HuH-7 (cell line): ENCODE data around the gene MRPS14.
"Not testable (repeated sequence)": the region's sequence is repeated elsewhere in the genome, so short reads cannot be mapped to it uniquely, and the experiment has no call there.

Experiments
- DNase-seq: peaks from one replicate; pipeline ENCODE4 v3.0.0; 2011; ENCODE audit warnings: low spot score

MRPS14 gene

GRCh38 chr1:175023043-175023921 is at the start of gene MRPS14:
Gene MRPS14, minus strand, starts transcription at chr1:175023425. Its CDS starts 17 bp downstream, at chr1:175023408.
- peak; percentile 77 for DNase-seq

DNA sequence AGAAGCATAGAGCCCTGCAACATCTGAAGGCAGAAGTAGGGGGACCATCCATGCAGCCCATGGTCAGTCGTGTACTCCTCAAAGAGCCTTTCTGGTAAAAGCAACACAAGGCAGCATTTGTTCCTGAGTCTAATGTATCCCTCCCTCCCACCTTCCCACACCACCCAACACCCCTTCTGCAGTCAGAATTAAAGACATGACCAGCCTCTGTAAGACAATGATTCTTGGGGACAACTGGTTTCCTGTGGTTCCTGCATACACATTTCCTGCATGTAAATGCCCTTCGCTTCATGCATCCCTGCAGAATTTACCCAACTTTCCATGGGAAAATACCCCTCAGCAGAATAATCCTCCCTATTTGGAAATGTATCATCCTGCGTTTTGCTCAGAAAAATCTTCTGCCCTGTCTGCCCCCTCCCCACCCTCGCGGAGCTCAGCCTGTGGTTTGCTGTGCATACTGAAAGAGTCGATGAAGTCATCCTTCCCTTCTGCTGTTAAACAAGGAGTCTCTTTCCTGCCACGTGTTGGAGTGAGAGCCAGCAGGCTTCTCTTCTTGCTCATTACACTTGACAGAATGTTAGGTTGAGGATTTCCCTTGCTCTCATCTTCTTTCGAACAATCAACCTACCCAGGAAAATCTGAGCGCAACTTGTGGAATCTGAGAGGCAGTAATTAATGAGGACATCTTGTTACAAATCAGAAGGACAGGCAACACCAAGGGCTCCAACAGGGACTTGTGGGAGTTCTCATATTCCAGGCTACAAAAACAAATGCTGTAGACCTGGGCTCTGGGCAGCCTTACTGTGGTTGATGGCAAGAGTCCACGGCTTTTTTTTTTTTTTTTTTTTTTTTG is 49.1 kb upstream of the MRPS14 start:
- DNase-seq, result no peak

- DNase-seq, result no peak
These were observed 48.2 kb upstream of the MRPS14 start for GRCh38 chr1:175071276-175071943.

DNA sequence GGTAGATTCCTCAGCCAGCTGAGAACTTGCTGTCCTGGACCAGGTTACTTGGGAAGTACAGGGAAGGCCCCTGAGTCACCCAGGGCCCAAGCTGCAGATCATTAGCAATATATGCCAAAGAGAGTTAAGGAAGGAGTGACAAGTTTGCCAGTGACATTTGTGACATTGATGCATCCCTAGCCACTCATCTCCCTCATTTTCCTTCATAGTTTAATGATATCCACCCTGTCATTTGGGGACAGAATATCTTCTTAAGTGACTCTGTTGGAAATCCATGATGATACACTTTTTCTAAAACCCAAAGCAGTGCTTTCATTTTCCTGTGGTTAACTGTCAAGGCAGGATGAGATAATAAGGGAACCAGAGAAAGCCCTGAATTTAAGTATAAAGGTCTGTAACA is 47.6 kb upstream of the MRPS14 start:
- DNase-seq, result no peak

- DNase-seq, result no peak
These were observed 44.3 kb upstream of the MRPS14 start, which contains the start of gene TNN for GRCh38 chr1:175067362-175068106. Gene TNN, plus strand, starts transcription at chr1:175067833. Its CDS starts 9,586 bp downstream, at chr1:175077419.

DNA sequence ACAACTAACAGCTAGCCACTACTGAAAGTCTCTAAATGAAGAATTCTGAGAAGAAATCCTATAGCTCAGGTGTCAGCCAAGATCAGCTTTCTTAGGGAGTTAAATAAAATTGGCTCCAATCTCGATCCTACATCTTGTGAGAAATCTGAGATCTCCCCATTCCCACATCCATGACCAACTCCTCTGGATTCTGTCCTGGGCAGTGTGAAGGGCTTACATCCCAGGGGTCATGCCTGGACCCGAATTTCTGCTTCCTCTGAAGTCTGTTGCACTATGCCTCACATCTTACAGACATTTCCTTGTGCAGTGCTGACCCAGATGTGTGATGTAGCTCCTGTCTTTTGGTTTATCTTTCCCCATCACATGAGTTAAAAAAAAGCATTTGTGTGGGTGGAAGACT is 39.6 kb upstream of the MRPS14 start:
- no peak for DNase-seq

DNA sequence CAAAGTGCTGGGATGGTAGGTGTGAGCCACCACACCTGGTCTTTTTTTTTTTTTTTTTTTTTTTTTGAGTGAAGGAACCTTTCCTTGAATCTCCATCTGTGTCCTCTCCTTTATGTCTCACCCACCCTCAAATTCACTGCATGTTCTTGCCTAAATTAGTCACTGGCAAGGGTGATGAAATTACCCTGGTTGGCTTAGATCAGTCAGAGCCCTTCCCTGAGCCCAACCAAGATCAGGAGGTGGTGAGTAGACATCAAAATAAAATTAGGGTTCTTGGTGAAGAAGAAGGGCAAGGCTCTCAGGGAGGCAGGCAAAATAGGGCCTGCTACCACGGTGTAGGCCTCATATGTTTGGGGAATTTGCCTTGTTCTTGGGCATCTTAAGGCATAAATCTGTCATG is 39.1 kb upstream of the MRPS14 start:
- no peak for DNase-seq

GRCh38 chr1:175054736-175055135 is 31.5 kb upstream of the MRPS14 start:
- no peak for DNase-seq

- no peak for DNase-seq
These were observed 27.8 kb upstream of the MRPS14 start for GRCh38 chr1:175050992-175051391.

GRCh38 chr1:175045519-175045918 is 22.3 kb upstream of the MRPS14 start:
- no peak for DNase-seq

DNA sequence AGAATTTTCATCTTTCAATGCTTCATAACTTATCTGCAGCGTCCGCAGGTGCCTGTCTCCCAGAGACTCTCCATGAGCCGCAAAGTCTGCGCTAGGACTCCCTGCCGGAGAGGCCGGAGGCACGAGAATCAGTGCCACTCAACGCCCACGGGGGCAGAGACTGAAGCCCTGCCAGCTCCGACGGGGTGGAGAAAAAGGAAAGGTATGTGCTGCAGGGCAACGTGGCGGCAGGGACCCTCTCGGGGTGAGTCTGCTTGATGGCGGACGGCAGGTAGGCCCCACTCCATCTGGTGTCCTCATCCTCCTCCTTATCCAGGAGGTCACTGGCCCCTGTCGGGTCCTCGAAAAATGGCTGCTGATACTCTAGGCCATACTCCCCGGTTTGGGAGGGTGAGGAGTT is 21.9 kb upstream of the MRPS14 start:
- DNase-seq, result no peak

DNA sequence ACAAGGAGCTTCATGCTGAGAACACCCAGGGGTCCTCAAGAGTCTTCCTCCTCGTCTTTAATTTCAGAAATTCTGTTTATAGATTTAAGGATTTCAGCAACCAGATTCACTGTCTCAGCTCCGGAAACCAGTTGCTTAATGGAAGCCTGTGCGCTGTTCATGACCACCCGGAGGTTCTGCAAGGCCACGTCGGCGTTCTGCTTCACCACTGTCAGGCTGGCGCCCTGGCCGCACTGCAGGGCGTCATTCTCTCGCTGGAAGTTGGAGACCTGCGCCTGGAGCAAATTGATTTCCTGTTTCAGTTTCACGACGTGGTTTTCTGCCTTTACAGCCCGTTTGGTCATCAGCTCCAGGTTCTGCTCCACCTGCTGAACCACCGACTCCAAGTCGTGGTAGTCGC is 21.4 kb upstream of the MRPS14 start:
- not testable (repeated sequence) for DNase-seq

- DNase-seq, result no peak
These were observed 20.6 kb upstream of the MRPS14 start for GRCh38 chr1:175043824-175044223.

DNA sequence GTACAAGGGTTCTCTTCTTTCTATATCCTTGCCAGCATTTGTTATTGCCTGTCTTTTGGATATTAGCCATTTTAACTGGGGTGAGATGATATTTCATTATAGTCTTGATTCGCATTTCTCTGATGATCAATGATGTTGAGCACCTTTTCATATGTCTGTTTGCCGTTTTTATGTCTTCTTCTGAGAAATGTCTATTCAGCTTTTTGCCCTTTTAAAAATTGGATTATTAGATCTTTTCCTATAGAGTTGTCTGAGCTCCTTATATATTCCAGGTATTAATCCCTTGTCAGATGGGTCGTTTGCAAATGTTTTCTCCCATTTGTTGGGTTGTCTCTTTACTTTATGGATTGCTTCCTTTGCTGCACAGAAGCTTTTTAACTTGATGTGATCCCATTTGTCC is 19.4 kb upstream of the MRPS14 start:
- DNase-seq, result no peak

DNA sequence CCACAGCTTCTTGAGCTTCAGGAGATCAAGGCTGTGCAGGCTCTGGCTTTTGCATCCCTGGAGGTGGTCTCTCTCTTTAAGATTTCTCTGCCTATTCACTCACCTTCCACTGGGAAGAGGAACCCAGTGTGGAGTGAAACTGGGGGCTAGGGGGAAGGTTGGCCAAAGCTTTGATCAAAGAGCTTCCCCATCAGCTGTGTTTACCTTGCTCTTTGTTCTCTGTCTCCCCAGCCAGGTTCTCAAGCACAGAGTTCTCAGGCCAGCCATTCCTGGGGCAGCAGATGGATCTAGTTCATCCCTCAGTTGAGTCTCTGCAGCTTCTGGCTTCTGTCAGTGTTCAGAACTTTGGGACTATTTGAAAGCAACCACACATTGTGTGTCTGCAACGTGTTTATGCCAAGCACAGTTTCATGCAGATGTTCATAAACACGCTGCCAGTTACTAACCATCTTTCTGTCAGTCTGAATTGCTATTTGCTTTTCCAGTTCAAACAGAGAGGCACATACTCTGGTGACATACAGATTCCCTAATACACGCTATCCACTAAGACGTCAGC is 17.2 kb upstream of the MRPS14 start:
- DNase-seq, result no peak

DNA sequence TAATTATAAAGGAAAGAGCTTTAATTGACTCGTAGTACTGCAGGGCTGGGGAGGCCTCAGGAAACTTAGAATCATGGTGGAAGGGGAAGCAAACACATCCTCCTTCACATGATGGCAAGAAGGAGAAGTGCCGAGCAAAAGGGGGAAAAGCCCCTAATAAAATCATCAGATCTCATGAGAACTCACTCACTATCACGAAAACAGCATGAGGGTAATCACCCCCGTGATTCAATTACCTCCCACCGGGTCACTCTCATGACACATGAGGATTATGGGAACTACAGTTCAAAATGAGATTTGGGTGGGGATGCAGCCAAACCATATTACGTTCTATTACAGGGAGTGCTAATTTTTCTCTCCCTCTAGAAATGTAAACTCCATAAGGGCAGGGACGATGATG is 14.2 kb upstream of the MRPS14 start:
- DNase-seq, result no peak

DNA sequence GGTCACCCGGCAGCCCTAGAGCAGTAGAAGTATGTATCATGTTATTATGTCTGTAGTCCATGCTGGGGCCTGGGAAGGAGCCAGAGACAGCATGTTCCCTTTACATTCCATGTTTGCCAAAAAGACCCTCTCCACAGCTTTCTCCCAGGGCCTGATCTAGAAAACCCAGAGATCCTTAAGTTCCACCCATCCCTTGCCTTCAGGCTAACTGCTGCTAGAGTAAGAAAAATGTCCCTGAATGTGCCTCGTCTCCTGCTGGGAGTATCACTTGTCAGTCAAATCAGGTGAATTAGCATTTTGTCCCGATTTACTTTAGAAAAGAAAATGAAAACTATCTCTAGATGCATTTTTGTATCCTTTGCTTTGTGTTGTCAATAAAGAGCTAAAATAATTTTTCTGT is 13.3 kb upstream of the MRPS14 start:
- DNase-seq, result no peak

GRCh38 chr1:175035865-175036264 is 12.6 kb upstream of the MRPS14 start:
- no peak for DNase-seq

GRCh38 chr1:175034775-175035174 is 11.6 kb upstream of the MRPS14 start:
- no peak for DNase-seq

- no peak for DNase-seq
These were observed 10.7 kb upstream of the MRPS14 start for GRCh38 chr1:175033953-175034352.

DNA sequence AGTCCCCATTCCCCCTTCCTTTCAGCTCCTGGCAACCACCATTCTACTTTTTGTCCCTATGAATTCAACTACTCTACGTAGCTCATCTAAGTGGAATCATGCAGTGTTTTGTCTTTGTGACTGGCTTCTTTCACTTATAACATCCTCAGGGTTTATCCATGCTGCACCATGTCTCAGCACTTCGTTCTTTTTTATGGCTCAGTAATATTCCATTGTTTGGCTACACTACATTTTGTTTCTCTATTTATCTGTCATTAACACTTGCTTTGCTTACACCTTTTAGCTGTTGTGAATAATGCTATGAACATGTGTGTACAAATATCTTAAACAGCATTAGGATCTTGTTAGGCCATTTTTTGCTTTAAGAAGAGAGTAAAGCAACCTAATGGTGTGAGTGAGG is 1.5 kb upstream of the MRPS14 start:
- DNase-seq, result no peak

GRCh38 chr1:175023922-175024242 is 657 bp upstream of the MRPS14 start:
- DNase-seq, result not testable (repeated sequence)
